ENCODE measurements around the gene CNOT10. TPM values are rescaled to one million over a fixed set of nuclear protein-coding genes. Genes with fewer than 3 reads are reported as not detected.

Gene CNOT10
- total RNA-seq, 1 donor = 31.1 TPM

GRCh38 chr3:32817558-32818228 is 132.7 kb downstream of the CNOT10 start, which contains the start of gene TRIM71:
Gene TRIM71 (plus strand): TSS chr3:32817997. CDS start chr3:32818081, 84 bp downstream.
- no peak for DNase-seq (ENCODE audit: low read depth)
- no peak for TF ChIP-seq CTCF (IDR thresholded peaks at IDR 0.05; ENCODE audit: insufficient read depth, low read depth, low read length)

GRCh38 chr3:32818229-32818969 is 133.4 kb downstream of the CNOT10 start:
- TF ChIP-seq CTCF (IDR thresholded peaks at IDR 0.05; ENCODE audit: insufficient read depth, low read depth, low read length) = no peak
- no peak overlapping the region for H3K4me3 ChIP-seq (ENCODE audit: low read depth, low read length)
- no peak for DNase-seq (ENCODE audit: low read depth)

More at GRCh38 chr3:32817558-32818228, 132.7 kb downstream of the CNOT10 start, which contains the start of gene TRIM71:
- peak within 1 kb of the TSS; percentile 23 for H3K4me3 ChIP-seq (ENCODE audit: low read depth, low read length)

GRCh38 chr3:32818970-32819511 is 134.1 kb downstream of the CNOT10 start:
- DNase-seq (ENCODE audit: low read depth) = no peak
- TF ChIP-seq CTCF (IDR thresholded peaks at IDR 0.05; ENCODE audit: insufficient read depth, low read depth, low read length) = no peak
- H3K4me3 ChIP-seq (ENCODE audit: low read depth, low read length) = no peak overlapping the region

- DNase-seq (ENCODE audit: low read depth) = no peak
- no peak overlapping the region for H3K4me3 ChIP-seq (ENCODE audit: low read depth, low read length)
- TF ChIP-seq CTCF (IDR thresholded peaks at IDR 0.05; ENCODE audit: insufficient read depth, low read depth, low read length) = no peak
Measured at GRCh38 chr3:32819551-32820348, 134.8 kb downstream of the CNOT10 start.

- TF ChIP-seq CTCF (IDR thresholded peaks at IDR 0.05; ENCODE audit: insufficient read depth, low read depth, low read length) = no peak
- DNase-seq (ENCODE audit: low read depth) = no peak
- no peak overlapping the region for H3K4me3 ChIP-seq (ENCODE audit: low read depth, low read length)
Measured at GRCh38 chr3:32820430-32820829, 135.4 kb downstream of the CNOT10 start.

GRCh38 chr3:32820971-32821685 is 136.1 kb downstream of the CNOT10 start:
- TF ChIP-seq CTCF (IDR thresholded peaks at IDR 0.05; ENCODE audit: insufficient read depth, low read depth, low read length) = no peak
- H3K4me3 ChIP-seq (ENCODE audit: low read depth, low read length) = no peak overlapping the region
- DNase-seq (ENCODE audit: low read depth) = no peak
